ENCODE measurements around the gene DAP. TPM values are rescaled to one million over a fixed set of nuclear protein-coding genes. Genes with fewer than 3 reads are reported as not detected.
A peak's percentile ranks its signal among the peaks of the same experiment; 100 is the strongest.

Gene DAP
- total RNA-seq, 1 experiment from 2014 or later = 26.0 TPM

DNA sequence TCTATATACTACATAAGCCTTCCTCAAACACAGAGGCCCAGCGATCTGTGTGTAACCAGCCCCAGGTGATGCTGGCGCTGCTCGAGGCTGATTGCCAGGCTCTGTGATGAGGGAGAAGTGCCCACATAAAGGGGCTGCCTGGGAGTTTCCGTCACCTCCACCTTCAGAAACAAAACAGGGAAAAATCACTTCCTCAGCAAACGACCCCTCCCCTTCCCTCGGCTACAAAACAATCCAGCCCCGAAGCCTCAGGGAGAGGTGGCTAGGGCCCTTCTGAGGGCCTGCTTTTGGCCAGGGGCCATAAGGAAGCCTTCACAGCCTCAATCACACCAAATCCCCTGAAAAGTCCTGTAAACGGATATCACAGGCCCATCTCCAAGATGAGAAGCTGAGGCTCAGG, 51.1 kb downstream of the DAP start:
- DNase-seq (ENCODE audit: low spot score) = no peak

DNA sequence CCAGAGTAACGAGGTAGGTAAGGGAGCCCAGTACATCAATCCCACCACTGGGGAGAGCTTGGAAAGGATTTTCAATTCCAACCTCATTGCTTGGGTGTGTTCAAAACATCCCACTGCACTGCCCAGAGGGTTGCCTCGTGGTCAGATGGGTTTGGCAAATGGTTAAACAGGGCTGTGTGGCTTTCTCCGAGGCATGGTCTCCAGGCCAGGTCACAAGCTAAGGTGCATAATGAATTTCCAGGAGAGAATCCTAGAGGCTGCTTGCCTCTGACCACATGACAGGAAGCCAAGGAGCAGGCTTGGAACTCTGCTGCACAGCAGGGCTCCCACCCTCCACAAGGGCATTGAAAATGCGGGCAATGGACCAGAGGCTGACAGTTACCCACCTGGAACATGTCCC, 51.6 kb downstream of the DAP start:
- DNase-seq (ENCODE audit: low spot score) = no peak

DNA sequence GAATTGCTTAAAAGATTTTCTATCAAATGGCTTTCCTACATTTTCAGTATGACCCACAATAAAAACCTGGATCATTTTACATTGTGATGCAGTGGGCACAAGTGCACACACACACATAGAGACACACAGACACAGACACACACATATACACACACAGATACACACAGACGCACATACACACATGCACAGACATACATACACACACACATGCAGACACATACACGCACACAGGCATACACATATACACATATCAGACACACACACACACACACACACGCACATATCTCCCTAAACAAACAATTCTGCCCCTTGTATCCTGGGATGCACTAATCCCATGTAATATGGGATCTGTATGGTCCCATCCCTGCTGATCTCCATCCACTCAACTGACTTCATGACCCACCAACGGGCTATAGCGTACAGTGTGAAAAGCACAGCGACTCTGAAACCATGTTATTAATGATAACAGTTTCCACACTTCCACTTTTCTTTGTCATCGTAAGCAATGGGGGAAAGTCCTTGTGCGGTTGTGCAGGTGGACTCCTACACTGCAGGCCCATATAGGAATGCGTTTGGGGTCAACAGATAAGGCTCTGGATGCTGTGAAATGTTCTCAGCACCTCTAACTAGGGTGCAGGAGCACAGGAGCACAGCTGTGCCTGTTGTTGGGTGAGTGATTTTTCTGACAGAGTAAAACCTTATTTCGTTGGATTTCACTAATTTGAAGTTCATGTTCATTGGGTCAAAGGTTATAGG, 52.7 kb downstream of the DAP start:
- DNase-seq (ENCODE audit: low spot score) = no peak

DNA sequence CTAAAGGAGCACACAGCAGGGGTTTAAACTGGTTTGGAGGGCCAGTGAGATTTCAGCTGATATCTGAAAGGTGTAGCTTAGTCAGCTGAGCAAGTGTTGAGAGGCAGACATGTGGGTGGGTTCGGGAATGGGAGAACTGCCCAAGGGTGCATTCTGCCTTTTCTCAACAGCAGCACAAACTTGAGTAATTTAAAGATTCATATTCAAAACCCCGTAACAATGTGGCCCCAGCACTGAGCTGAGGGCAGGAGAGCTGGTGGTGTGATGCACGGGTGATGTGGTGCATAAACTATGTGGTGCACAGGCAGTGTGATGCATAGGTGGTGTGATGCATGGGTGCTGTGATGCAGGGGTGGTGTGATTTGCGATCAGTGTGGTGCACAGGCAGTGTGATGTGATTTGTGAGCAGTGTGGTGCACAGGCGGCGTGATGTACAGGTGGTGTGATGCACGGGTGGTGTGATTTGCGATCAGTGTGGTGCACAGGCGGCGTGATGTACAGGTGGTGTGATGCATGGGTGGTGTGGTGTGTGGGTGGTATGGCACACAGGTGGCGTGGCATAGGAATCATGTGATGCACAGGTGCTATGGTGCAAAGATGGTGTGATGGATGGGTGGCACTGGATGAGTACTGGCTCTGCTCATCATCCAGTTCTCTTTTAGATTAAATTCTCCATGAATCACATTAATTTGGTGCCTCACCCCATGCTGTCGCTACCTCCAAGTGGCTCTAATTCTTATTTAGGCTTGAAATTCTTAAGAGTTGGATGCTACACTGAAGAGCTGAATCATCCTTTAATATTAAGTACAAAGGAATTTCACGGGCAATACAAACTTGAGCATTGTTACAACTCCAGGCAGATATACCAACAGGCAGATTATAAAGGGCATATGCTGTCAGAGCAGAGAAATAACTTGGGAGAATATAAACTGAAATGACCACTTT, 53.6 kb downstream of the DAP start:
- DNase-seq (ENCODE audit: low spot score) = peak; percentile 56

DNA sequence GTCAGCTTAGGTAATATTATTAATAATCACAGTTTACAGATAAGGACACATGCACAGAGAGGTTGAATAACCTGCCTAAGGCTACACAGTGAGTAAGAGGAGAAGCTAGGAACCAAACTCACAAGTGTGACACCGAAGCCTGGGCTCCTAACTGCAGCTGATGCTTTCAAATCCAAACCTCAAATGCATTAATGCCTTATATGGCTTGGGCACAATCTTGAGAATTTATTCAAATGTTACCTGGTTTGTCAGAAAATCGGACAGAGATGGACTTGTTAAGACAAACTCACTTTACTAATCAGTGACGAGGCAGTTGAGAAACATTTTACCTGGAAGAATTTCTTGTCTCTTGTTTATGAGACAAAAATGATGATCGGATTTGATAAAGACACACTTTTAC, 54.7 kb downstream of the DAP start:
- no peak for DNase-seq (ENCODE audit: low spot score)

DNA sequence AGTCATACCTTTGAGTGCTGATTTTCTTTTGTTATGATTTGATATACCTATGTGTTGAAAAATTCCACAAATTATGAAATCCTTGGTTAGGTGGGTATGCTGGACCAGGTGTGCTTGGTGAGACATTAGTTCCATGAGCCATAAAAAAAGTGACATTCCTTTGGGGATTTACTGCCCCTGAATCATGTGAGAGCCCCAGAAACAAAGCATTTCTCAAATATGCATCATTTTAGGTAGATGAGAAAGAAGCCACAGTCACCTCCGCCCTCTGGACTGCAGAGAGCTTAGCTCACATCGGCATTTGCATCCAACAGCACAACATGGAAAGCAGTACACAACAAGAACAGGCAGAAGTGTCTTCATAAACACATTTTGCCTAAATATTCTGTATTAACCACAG, 55.3 kb downstream of the DAP start:
- peak; percentile 70 for DNase-seq (ENCODE audit: low spot score)

DNA sequence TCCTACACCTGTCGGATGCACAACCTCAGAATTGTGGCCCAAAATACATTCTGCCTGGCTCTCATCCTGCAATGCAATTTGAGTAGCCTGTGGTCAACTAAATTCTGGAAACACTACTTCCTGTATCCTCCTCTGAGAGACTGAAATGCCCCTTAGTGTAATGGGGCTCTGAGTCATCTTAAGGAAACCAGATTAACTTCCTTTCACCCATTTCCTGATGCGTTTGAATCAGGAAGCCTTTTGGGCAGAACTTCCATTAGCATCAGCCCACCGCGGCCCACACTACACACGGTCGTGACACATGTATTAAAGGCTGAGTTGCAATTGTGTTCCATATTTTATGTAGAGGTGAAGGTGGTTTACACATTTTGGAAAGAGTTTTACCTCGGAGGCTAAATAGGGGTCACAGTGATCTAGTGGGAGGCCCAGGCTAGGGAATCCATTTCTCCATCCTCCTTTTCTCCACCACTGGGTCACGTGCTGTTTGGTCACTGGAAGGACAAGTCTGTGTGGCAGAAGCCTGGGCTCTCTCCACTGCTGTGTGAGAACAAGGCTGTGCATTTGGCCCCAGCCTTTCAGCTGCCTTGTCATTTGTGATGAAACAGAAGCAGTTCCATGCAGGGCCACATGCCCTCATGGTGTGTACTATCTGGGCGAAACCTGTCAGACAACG, 55.9 kb downstream of the DAP start:
- peak; percentile 93 for DNase-seq (ENCODE audit: low spot score)

DNA sequence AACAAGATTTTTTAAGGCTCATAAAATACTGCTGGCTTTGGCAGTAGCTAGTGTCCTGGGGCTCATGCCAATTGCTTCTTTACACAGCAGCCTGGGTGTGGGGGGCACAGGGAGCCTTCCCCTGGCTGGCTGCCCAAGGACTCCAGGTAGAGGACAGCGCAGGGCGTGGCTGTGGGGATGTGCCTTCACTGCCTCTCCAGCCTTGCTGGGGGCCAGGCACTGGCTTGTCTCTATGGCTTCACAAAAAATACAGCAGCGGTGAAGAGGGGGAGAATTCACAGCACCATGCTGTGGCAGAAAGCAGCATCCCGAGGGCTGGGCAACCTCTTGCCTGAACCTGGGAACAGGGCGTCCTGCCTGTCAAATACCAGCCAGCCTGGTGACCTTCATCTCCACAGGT, 57.4 kb downstream of the DAP start:
- no peak for DNase-seq (ENCODE audit: low spot score)

DNA sequence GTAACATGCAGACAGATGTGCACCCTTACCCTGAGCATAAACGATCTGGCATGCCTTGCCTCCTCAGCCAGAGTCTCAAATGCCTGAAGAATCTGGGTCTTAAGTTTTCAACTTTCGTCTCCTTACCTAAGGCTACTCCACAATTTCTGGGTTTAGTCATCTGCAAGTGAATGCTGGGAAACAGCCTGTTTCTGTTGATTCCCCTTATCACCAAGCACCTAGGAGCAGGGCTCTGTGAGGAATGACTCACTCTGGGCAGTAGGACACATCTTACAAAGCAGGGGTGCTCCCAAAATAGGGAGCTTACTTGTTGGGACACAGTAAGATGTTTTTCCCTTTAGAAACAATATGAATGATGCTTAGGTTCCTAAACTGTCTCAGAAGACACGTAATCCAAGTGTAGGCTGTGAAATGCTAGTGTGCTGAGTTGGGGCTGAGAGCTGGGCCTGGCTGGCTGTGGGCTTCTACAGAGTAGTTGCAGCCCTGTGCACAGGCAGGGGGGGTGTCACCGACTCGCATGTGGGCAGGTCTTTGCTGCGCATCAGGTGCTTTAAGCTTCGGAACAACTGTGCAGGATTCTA, 58.0 kb downstream of the DAP start:
- peak; percentile 82 for DNase-seq (ENCODE audit: low spot score)

DNA sequence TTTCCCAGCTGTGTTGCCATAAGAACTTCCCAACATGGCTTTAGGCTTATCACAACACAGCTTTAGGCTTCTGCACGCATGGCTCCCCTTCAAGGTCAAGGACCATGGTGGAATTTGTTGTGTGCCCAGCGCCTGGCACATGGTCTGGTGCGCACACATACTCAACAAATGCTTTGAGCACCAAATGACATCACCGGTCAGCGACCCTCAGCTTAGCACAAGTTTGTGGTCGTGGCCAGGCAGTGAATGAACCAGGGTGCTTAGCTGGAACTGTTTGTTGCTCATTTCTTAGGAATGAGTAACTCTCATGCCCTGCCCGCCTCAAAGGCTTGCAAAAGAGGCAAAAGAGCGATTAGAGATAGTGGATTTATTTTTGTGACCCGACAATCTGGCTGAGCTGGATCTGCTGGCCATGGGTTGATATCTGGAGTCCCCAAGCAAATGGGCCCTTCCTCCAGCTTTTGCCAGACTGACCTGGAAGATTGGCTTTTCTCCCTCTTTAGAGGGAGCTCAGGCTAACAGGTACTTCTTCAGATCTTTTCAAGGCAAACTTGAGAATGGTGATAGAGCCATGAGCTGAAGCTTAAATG, 58.9 kb downstream of the DAP start:
- DNase-seq (ENCODE audit: low spot score) = peak; percentile 93

DNA sequence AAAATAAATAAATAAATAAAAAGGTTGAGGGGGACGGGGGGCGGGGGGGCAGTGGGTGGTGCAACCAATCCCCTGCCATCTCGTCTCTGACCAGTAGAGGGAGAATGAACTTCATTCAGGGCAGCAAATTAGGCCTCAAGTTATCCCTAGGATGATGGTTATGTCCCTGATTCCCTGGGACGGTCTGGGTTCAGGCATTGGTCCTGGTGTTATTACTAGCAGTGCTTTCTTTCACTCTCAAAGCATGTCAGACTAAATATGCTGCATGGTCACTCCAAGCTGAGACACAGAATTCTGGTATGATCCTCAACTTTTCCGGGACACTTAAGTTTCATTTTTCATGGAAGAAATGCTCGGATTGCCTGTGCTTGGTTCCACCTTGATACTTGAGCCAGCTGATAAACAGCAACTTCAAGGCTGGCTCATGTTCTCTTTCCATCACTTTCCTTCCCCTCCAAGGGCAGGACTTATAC, 59.4 kb downstream of the DAP start:
- DNase-seq (ENCODE audit: low spot score) = peak; percentile 74

DNA sequence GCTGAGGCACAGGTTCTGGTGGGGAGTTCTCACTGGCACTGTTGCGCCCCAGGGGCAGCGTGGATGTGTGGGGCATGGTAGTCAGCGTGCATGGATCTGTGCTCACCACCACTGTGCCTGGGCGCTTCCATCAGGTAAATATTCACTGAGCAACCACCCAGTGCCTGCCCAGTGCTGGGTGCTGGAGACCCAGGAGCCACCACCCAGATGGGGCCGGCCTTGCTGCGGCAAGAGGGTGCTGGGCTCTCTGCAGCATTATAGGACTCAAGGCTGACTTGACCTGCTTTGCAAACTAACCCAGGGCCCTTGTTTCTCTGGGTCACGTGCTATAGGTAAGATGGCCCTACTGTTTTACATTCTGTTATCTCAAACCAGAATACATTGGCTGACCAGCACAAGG, 60.5 kb downstream of the DAP start:
- DNase-seq (ENCODE audit: low spot score) = no peak

DNA sequence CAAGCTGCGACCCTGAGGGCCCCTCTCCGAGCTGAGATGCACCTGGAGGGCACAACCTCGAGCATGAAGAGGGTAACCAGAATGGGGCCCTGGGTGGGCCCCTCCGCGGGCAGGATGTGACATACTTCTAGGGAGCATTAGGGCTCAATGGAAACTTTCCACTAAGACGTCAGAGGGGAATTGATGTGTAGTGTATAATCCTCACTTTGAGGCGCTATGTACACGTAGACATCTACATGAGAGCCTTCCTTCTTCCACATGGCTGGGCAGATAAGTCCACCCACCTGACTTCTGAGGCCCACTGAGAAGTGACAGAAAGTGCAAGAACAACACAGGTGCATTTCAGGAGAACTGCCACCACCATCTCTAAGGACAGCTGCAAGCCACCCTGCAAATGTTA, 61.0 kb downstream of the DAP start:
- no peak for DNase-seq (ENCODE audit: low spot score)

DNA sequence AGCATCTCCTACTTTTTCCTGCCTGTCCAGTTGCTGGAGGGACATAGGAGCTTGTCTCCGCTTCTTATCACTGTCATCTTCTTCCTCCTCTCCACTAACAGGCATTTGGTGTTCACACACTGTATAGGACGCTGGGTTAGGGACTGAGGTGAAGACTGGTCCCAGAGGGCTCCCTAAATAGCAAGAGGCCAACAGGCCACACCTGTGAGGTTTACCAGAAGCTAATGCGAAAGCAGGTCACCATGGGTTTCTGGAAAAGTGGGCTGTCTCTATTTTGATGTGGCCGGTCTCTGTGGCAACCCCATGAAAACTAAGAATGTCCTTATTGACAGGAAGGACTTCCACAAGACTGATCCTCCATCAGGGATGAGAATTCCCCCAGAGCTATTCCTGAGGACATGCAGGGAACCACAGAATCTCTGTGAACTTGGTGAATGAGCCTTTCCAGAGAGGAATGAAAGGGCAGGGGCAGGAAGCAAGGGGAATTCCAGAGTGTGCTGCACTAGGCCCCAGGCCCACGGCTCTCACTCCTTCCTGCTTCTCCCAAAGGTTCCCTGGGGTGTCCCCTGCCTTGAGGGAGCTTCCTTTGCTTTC, 61.7 kb downstream of the DAP start:
- DNase-seq (ENCODE audit: low spot score) = peak; percentile 23

DNA sequence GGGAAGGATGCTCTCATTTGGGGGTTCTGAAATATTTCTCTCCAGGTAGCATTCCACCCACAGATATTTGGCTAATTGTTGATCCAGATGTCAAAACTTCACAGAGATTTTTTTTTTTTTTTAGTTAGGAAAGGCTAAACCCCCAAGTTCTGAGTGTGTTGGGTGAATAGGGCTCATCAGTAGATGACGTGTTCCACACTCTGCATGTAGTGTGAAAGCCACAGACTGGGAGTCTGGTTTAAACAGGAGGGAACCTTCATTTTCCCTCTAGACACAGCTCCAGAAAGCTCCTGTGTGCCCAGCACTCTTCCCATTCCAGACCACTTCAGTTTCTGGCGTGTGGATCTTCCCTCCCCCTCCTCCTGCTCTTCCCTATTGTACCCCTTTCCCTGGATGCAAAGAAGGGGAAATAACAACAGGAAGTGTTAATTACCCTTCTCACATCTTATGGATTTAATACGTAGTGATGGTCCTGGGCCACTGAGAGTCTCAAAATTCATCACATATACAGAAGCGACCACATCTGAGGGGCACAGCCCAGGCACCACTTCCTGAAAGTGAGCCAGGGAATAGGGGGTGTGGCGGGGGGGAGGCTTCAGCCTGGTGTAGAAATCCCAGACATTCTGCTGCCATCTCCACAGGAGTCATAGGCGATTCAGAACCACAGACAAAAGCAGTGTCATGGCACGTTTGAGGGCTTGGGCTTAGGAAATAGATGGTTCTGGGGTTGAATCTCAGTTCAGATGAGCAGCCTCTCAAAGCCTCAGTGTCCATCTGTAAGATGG, 65.1 kb downstream of the DAP start:
- peak; percentile 36 for DNase-seq (ENCODE audit: low spot score)

DNA sequence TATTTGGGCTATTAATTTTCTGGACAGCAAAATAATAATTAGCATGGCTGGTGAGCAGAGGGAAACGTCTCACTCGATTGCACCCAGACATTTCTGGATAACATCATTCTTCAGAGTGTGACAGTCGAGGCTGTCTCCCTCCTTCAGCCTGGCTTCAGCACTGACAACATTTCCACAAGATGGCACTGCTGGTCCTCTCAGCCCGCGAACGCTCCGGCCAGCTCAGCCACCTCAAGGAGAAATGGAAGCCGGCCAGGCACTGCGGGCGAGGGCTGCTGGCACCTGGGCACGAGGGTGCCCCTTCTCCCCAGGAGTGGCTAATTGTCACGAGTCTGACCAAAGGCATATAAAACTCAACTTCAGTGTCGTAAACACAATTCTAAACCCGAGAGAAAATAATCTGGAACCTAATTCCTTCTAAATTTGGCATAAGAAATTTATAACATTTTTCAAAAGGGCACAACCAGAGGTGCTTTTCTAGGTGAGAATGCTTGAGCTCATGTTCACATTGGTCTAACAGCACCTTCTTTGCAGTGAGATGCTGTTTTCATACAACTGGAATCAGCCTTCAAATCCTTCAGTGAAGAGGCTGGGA, 65.9 kb downstream of the DAP start:
- DNase-seq (ENCODE audit: low spot score) = peak; percentile 84

DNA sequence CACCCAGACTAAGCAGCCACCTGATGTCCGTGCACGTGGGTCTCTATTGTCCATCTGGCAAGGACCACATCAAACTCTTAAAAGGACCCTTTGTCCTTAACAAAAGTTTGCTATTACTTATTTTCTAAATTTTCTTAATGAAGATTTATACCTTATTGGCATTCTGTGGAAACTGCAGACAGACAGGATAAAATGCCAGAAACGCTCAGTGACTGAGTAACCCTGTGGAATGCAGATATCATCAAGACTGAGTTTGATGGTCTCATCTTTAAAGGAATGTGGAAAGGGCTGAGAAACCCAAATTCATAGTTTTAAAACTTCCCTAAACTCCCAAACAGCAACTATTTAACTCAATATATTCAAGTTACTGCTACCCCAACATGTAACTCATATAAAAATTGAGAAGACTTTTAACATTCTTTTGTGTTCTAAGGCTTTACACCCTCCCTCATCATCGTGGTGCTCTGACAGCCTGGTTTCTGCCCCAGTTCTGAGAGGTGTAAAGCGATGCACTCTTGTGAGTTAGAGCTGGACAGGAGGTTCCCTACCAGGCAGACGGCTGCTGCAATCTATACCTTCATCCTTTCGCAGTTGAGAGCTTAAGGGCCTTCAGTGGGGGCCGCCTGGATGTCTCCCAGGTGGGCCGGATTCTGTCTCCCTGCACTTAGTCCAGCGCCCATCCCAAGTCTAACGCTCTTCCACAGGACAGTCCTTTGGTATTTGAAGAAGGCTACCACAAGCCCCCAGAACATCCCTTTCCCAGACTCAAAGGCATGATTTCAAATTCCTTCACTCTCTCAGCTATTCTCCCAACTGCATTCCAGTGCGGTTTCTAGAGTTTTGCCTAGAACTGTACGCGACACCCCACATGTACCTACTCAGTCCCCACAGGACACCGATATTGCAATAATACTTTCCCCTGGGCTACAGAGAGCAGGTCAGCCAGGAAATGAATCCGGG, 68.9 kb downstream of the DAP start:
- DNase-seq (ENCODE audit: low spot score) = peak; percentile 74
